Lower leg skin (tissue), 4 donors: ENCODE results near the gene ANO6. TPM values are rescaled to one million over a fixed set of nuclear protein-coding genes. Genes with fewer than 3 reads are reported as not detected.
"Not testable (repeated sequence)": the region's sequence is repeated elsewhere in the genome, so short reads cannot be mapped to it uniquely, and the experiment has no call there.

Experiments used
- DNase-seq, 2 donors: peaks; one replicate each; pipeline ENCODE4 v3.0.0-alpha.2; 2019; ENCODE audit warnings: low spot score in 2 of 2
- H3K4me3 ChIP-seq: fragments of 200-600 bp; sonication (generic); 2 replicates; pipeline ENCODE4 v1.5.1; 2017; ENCODE audit warnings: mild to moderate bottlenecking, low read depth; ENCODE audit not compliant: poor library complexity, severe bottlenecking
- CTCF ChIP-seq, 3 donors: fragments of 450-650 bp; IDR thresholded peaks; one replicate each; pipeline ENCODE4 v1.5.1; 2016; ENCODE audit warnings: antibody characterized with exemption in 3 of 3, mild to moderate bottlenecking in 3 of 3, moderate library complexity in 2 of 3
- POLR2A ChIP-seq, 2 donors: fragments of 450-650 bp; IDR thresholded peaks; one replicate each; pipeline ENCODE4 v1.6.1; 2016 to 2017; ENCODE audit warnings: antibody characterized with exemption in 2 of 2, mild to moderate bottlenecking in 1 of 2, moderate library complexity in 1 of 2
- WGBS, 2 donors: methylation state at CpG; one replicate each; pipeline ENCODE4 v1.1.5; 2018; 5-methylcytosine and 5-hydroxymethylcytosine counted together
- intact Hi-C: fragments of 100-400 bp; cut with DNase I; formaldehyde crosslinking; loops from one replicate; pipeline ENCODE4 v1.15.0; 2023; ENCODE audit warnings: low total_unique reads
- total RNA-seq, 4 donors: library from RNA; depleted of rRNA; stranded (reverse); fragments of >200 nt; gene quantifications; one replicate each; pipeline ENCODE4 v1.1.0, GENCODE V29; 2016

Gene ANO6
- total RNA-seq, 4 donors from 2014 or later = 36.3 to 41.1 (median 38.9) TPM

- DNase-seq = peak; percentile 33 to 84
- intact Hi-C loops = no loop called here
- 39 to 44% methylated on average over 4 of the region's 4 CpGs for WGBS, 2 donors
- H3K4me3 ChIP-seq = no peak overlapping the region
- no peak for TF ChIP-seq CTCF (IDR thresholded peaks at IDR 0.05)
- TF ChIP-seq POLR2A (IDR thresholded peaks at IDR 0.05) = no peak
Observed at GRCh38 chr12:45235087-45236025, 19.5 kb downstream of the ANO6 start.

GRCh38 chr12:45236383-45236782, 20.5 kb downstream of the ANO6 start:
- 43 to 76% methylated on average over 2 of the region's 2 CpGs for WGBS, 2 donors
- DNase-seq, intact Hi-C loops, H3K4me3 ChIP-seq: not testable (repeated sequence)

GRCh38 chr12:45242180-45242579, 26.3 kb downstream of the ANO6 start:
- no peak for TF ChIP-seq CTCF (IDR thresholded peaks at IDR 0.05)
- TF ChIP-seq POLR2A (IDR thresholded peaks at IDR 0.05) = no peak
- 84 to 89% methylated on average over 11 of the region's 11 CpGs for WGBS, 2 donors
- intact Hi-C loops = no loop called here
- H3K4me3 ChIP-seq = no peak overlapping the region
- DNase-seq = no peak

GRCh38 chr12:45243963-45244362, 28.1 kb downstream of the ANO6 start:
- no peak overlapping the region for H3K4me3 ChIP-seq
- TF ChIP-seq CTCF (IDR thresholded peaks at IDR 0.05) (no peak), POLR2A (IDR thresholded peaks at IDR 0.05) (no peak)
- intact Hi-C loops = no loop called here
- DNase-seq = no peak
- 89 to 91% methylated on average over 4 of the region's 4 CpGs for WGBS, 2 donors

GRCh38 chr12:45244561-45245343, 28.9 kb downstream of the ANO6 start:
- WGBS, 2 donors = 90 to 93% methylated on average over 9 of the region's 9 CpGs
- intact Hi-C loops = no loop called here
- no peak for DNase-seq
- TF ChIP-seq POLR2A (IDR thresholded peaks at IDR 0.05) (no peak), CTCF (IDR thresholded peaks at IDR 0.05) (no peak)
- no peak overlapping the region for H3K4me3 ChIP-seq

- intact Hi-C loops = no loop called here
- DNase-seq = no peak
- TF ChIP-seq POLR2A (IDR thresholded peaks at IDR 0.05) = no peak
- TF ChIP-seq CTCF (IDR thresholded peaks at IDR 0.05) = no peak
Observed at GRCh38 chr12:45246236-45246635, 30.3 kb downstream of the ANO6 start.

More at GRCh38 chr12:45246236-45246635, 30.3 kb downstream of the ANO6 start:
- no peak overlapping the region for H3K4me3 ChIP-seq
- 94 to 96% methylated on average over 3 of the region's 3 CpGs for WGBS, 2 donors
